H9 (cell line): ENCODE measurements around the gene ARMC9. TPM values are rescaled to one million over a fixed set of nuclear protein-coding genes. Genes with fewer than 3 reads are reported as not detected.

ENCODE experiments used
- DNase-seq: peaks from one replicate; pipeline ENCODE4 v3.0.0-alpha.2; 2017
- H2AFZ ChIP-seq: one replicate; pipeline ENCODE4 v1.6.1; 2013; ENCODE audit warnings: mild to moderate bottlenecking, low read length, control low read depth, moderate library complexity
- H2AK5ac ChIP-seq: 2 replicates; pipeline ENCODE4 v1.6.1; 2013; ENCODE audit warnings: low read length, control low read depth, mixed read lengths; ENCODE audit not compliant: insufficient read length
- H2BK120ac ChIP-seq: one replicate; pipeline ENCODE4 v1.6.1; 2013; ENCODE audit warnings: low read depth, mild to moderate bottlenecking, low read length, control low read depth, inconsistent platforms; ENCODE audit not compliant: poor library complexity, severe bottlenecking
- H2BK12ac ChIP-seq: 2 replicates; pipeline ENCODE4 v1.6.1; 2013; ENCODE audit warnings: low read length, control low read depth, mixed read lengths, low read depth; ENCODE audit not compliant: insufficient read length
- H2BK15ac ChIP-seq: 2 replicates; pipeline ENCODE4 v1.6.1; 2013; ENCODE audit warnings: low read depth, low read length, control low read depth
- H2BK20ac ChIP-seq: one replicate; pipeline ENCODE4 v1.6.1; 2013; ENCODE audit warnings: low read depth, mild to moderate bottlenecking, low read length, control low read depth, inconsistent platforms; ENCODE audit not compliant: poor library complexity, severe bottlenecking
- H2BK5ac ChIP-seq: 2 replicates; pipeline ENCODE4 v1.6.1; 2013; ENCODE audit warnings: low read length, control low read depth, mixed read lengths; ENCODE audit not compliant: insufficient read length
- H3K14ac ChIP-seq: 2 replicates; pipeline ENCODE4 v1.6.1; 2013; ENCODE audit warnings: low read length, control low read depth; ENCODE audit not compliant: insufficient read depth
- H3K18ac ChIP-seq: 2 replicates; pipeline ENCODE4 v1.6.1; 2013; ENCODE audit warnings: low read depth, mild to moderate bottlenecking, mixed read lengths, low read length, control low read depth; ENCODE audit not compliant: insufficient read length
- H3K23ac ChIP-seq: 2 replicates; pipeline ENCODE4 v1.6.1; 2013; ENCODE audit warnings: low read length, control low read depth, mixed read lengths, low read depth; ENCODE audit not compliant: insufficient read length
- H3K23me2 ChIP-seq: 2 replicates; pipeline ENCODE4 v1.6.1; 2013; ENCODE audit warnings: low read depth, mild to moderate bottlenecking, mixed read lengths, low read length, control low read depth; ENCODE audit not compliant: insufficient read length, poor library complexity, severe bottlenecking
- H3K27ac ChIP-seq: 2 replicates; pipeline ENCODE4 v1.5.1; 2013; ENCODE audit warnings: low read length, control low read depth, mixed read lengths, low read depth; ENCODE audit not compliant: insufficient read length
- H3K27me3 ChIP-seq: 2 replicates; pipeline ENCODE4 v1.6.1; 2013; ENCODE audit warnings: low read length, control low read depth, inconsistent platforms; ENCODE audit not compliant: insufficient read depth
- H3K4ac ChIP-seq: 2 replicates; pipeline ENCODE4 v1.6.1; 2013; ENCODE audit warnings: low read depth, mild to moderate bottlenecking, control low read depth, inconsistent platforms, low read length, moderate library complexity
- H3K4me1 ChIP-seq: 2 replicates; pipeline ENCODE4 v1.6.1; 2013; ENCODE audit warnings: low read length, control low read depth, inconsistent platforms; ENCODE audit not compliant: insufficient read depth
- H3K4me2 ChIP-seq: 2 replicates; pipeline ENCODE4 v1.6.1; 2013; ENCODE audit warnings: low read length, control low read depth, mixed read lengths; ENCODE audit not compliant: insufficient read length, insufficient read depth
- H3K56ac ChIP-seq: 2 replicates; pipeline ENCODE4 v1.6.1; 2013; ENCODE audit warnings: low read depth, mild to moderate bottlenecking, mixed read lengths, low read length, control low read depth; ENCODE audit not compliant: insufficient read length
- H3K79me1 ChIP-seq: 2 replicates; pipeline ENCODE4 v1.6.1; 2013; ENCODE audit warnings: low read depth, mild to moderate bottlenecking, moderate library complexity, low read length, control low read depth, inconsistent platforms; ENCODE audit not compliant: insufficient read depth, poor library complexity, severe bottlenecking
- H3K79me2 ChIP-seq: 2 replicates; pipeline ENCODE4 v1.6.1; 2013; ENCODE audit warnings: low read length, control low read depth, inconsistent platforms; ENCODE audit not compliant: insufficient read depth
- H3K9ac ChIP-seq: 2 replicates; pipeline ENCODE4 v1.6.1; 2013; ENCODE audit warnings: low read length, control low read depth, mixed read lengths; ENCODE audit not compliant: insufficient read length; ENCODE audit errors: extremely low read depth
- H3K9me3 ChIP-seq: one replicate; pipeline ENCODE4 v1.6.1; 2013; ENCODE audit warnings: low read depth, low read length, inconsistent platforms; ENCODE audit not compliant: control insufficient read depth
- H3T11ph ChIP-seq: one replicate; pipeline ENCODE4 v1.6.1; 2013; ENCODE audit warnings: mild to moderate bottlenecking, low read length, control low read depth, inconsistent platforms
- H4K20me1 ChIP-seq: one replicate; pipeline ENCODE4 v1.6.1; 2013; ENCODE audit not compliant: control insufficient read depth, insufficient read length, insufficient read depth
- H4K5ac ChIP-seq: 2 replicates; pipeline ENCODE4 v1.6.1; 2013; ENCODE audit warnings: low read depth, mild to moderate bottlenecking, mixed read lengths, low read length, control low read depth; ENCODE audit not compliant: insufficient read length
- H4K8ac ChIP-seq: replicated peaks from 2 replicates; pipeline ENCODE4 v1.6.1; 2013; ENCODE audit warnings: low read length, control low read depth, mixed read lengths, low read depth; ENCODE audit not compliant: insufficient read length
- H4K91ac ChIP-seq: 2 replicates; pipeline ENCODE4 v1.6.1; 2013; ENCODE audit warnings: low read depth, mild to moderate bottlenecking, moderate library complexity, mixed read lengths, low read length, control low read depth; ENCODE audit not compliant: insufficient read length
- H3K27ac Mint-ChIP-seq, 3 experiments: 2 replicates in 2 of 3; 3 replicates in 1 of 3; pipeline ENCODE4 v1.8.0; 2020 to 2021; ENCODE audit warnings: mixed read lengths in 3 of 3, mild to moderate bottlenecking in 1 of 3, moderate library complexity in 1 of 3
- H3K27me3 Mint-ChIP-seq: 2 replicates; pipeline ENCODE4 v1.8.0; 2021; ENCODE audit warnings: low read depth, mild to moderate bottlenecking, moderate library complexity, mixed read lengths
- H3K36me3 Mint-ChIP-seq, 3 experiments: 2 replicates in 2 of 3; 3 replicates in 1 of 3; pipeline ENCODE4 v1.8.0; 2020 to 2021; ENCODE audit warnings: low read depth in 3 of 3, mixed read lengths in 3 of 3; ENCODE audit not compliant: insufficient read depth in 1 of 3
- H3K4me1 Mint-ChIP-seq, 2 experiments: 2 replicates each; pipeline ENCODE4 v1.8.0; 2020; ENCODE audit warnings: mixed read lengths in 2 of 2
- H3K4me3 Mint-ChIP-seq, 2 experiments: 2 replicates in 1 of 2; 3 replicates in 1 of 2; pipeline ENCODE4 v1.8.0; 2020 to 2021; ENCODE audit warnings: mild to moderate bottlenecking in 2 of 2, mixed read lengths in 2 of 2, moderate library complexity in 1 of 2
- H3K9me3 Mint-ChIP-seq, 2 experiments: 2 replicates in 1 of 2; 3 replicates in 1 of 2; pipeline ENCODE4 v1.8.0; 2020; ENCODE audit warnings: mild to moderate bottlenecking in 2 of 2, mixed read lengths in 2 of 2, moderate library complexity in 1 of 2
- CTCF ChIP-seq: fragments of 200-600 bp; sonication (generic); conservative IDR thresholded peaks from 3 replicates; pipeline ENCODE4 v1.8.0; 2021; ENCODE audit warnings: antibody characterized with exemption, mild to moderate bottlenecking
- WGBS: extraction: QIAGEN DNeasy Blood & Tissue Kit; methylation state at CpG from one replicate; pipeline ENCODE4 v1.1.7; 2013; ENCODE audit warnings: missing lambda C conversion rate, low lambda C conversion rate, mixed read lengths; ENCODE audit not compliant: insufficient read length; ENCODE audit errors: extremely low coverage; 5-methylcytosine and 5-hydroxymethylcytosine counted together
- total RNA-seq: library from RNA; stranded (reverse); gene quantifications from 2 replicates; pipeline ENCODE4 v1.2.1, GENCODE V29; 2021

Gene ARMC9
- total RNA-seq, 1 experiment from 2014 or later: 37.6 TPM

- no peak overlapping the region for H3K18ac ChIP-seq
- no peak overlapping the region for H4K5ac ChIP-seq
- no peak overlapping the region for H2BK12ac ChIP-seq
- no peaks in the 10 kb centered on the region for H3K9me3 Mint-ChIP-seq
- H3K23ac ChIP-seq: no peak overlapping the region
- H2BK15ac ChIP-seq: no peak overlapping the region
- H3K4me1 ChIP-seq: peaks cover 4% of the 10 kb centered on the region; the same call in 1 of the 2 replicates
- H3K27ac Mint-ChIP-seq: no peak overlapping the region; a peak in 1 of 7 replicates
- no peaks in the 10 kb centered on the region for H3K23me2 ChIP-seq
- no peak overlapping the region for H3K4me2 ChIP-seq
- no peak overlapping the region for H4K8ac ChIP-seq
- H3K27me3 Mint-ChIP-seq: no peaks in the 10 kb centered on the region
- no peak overlapping the region for H3K14ac ChIP-seq
- TF ChIP-seq CTCF: no peak
- H4K20me1 ChIP-seq: no peaks in the 10 kb centered on the region
- H3K4me1 Mint-ChIP-seq: peaks cover 0 to 6% of the 10 kb centered on the region in 2 experiments; a peak in 2 of 4 replicates
- no peak for DNase-seq
- WGBS: no CpG with 5 or more reads among the region's 5 CpGs
- no peaks in the 10 kb centered on the region for H3K79me1 ChIP-seq
- H3K9me3 ChIP-seq: no peaks in the 10 kb centered on the region
- H2AFZ ChIP-seq: no peak overlapping the region
- H3K4me3 Mint-ChIP-seq: no peak overlapping the region; a peak in 1 of 5 replicates
- H3K56ac ChIP-seq: no peak overlapping the region
- no peak overlapping the region for H3T11ph ChIP-seq
- no peaks in the 10 kb centered on the region for H3K79me2 ChIP-seq
- no peak overlapping the region for H2AK5ac ChIP-seq
- no peak overlapping the region for H3K4ac ChIP-seq
- H3K27me3 ChIP-seq: no peaks in the 10 kb centered on the region
- H2BK120ac ChIP-seq: no peak overlapping the region
- no peak overlapping the region for H4K91ac ChIP-seq
- no peak overlapping the region for H2BK5ac ChIP-seq
- no peak overlapping the region for H3K27ac ChIP-seq
- no peak overlapping the region for H2BK20ac ChIP-seq
- no peak overlapping the region for H3K9ac ChIP-seq
- peaks cover 2 to 48% (median 4%) of the 10 kb centered on the region in 3 experiments; a peak in 4 of 7 replicates for H3K36me3 Mint-ChIP-seq
Measured at GRCh38 chr2:231259104-231259503, 60.7 kb downstream of the ARMC9 start.
